GM10266 (cell line): ENCODE results near the gene CRACDL.
"Not testable (repeated sequence)": the region's sequence is repeated elsewhere in the genome, so short reads cannot be mapped to it uniquely, and the experiment has no call there.

Experiments used
- DNase-seq: peaks from one replicate; pipeline ENCODE4 v3.0.0; 2012; ENCODE audit errors: extremely low spot score
- TF ChIP-seq, protein P1 (sequence below): IDR thresholded peaks from 2 replicates; pipeline ENCODE4 v1.5.1; 2012; ENCODE audit warnings: mild to moderate bottlenecking, low read depth; ENCODE audit not compliant: control insufficient read depth, insufficient read depth; ENCODE audit errors: missing control alignments

Gene CRACDL

DNA sequence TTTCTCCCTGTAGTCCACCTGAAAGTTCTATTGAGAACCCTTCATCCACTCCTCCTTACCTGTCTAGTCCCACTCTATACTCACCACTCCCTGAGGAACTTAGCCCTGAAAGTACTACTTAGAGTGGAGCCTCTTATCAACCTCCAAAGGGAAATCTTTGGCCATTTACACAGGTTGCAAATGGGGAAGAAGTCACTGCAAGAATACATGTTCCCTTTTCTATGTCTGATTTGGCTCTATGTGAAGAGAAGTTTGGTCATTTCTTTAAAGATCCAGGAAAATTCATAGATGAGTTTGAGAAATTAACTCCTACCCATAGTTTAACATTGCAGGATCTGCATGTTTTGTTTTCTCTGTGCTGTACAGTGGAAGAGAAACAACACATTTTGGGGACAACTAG, 182.2 kb downstream of the CRACDL start:
- no peak for DNase-seq
- TF ChIP-seq, protein P1, sequence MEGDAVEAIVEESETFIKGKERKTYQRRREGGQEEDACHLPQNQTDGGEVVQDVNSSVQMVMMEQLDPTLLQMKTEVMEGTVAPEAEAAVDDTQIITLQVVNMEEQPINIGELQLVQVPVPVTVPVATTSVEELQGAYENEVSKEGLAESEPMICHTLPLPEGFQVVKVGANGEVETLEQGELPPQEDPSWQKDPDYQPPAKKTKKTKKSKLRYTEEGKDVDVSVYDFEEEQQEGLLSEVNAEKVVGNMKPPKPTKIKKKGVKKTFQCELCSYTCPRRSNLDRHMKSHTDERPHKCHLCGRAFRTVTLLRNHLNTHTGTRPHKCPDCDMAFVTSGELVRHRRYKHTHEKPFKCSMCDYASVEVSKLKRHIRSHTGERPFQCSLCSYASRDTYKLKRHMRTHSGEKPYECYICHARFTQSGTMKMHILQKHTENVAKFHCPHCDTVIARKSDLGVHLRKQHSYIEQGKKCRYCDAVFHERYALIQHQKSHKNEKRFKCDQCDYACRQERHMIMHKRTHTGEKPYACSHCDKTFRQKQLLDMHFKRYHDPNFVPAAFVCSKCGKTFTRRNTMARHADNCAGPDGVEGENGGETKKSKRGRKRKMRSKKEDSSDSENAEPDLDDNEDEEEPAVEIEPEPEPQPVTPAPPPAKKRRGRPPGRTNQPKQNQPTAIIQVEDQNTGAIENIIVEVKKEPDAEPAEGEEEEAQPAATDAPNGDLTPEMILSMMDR, result no peak

DNA sequence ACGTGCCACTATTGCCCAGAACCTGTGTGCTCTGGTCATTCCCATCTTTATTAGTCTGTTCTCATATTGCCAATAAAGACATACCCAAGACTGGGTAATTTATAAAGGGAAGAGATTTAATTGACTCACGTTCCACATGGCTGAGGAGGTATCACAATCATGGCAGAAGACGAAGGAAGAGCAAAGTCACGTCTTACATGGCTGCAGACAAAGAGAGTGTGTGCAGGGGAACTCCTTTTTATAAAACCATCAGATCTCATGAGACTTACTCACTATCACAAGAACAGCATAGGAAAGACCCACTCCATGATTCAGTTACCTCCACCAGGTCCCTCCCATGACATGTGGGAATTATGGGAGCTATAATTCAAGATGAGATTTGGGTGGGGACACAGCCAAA, 183.3 kb downstream of the CRACDL start:
- DNase-seq, result not testable (repeated sequence)

DNA sequence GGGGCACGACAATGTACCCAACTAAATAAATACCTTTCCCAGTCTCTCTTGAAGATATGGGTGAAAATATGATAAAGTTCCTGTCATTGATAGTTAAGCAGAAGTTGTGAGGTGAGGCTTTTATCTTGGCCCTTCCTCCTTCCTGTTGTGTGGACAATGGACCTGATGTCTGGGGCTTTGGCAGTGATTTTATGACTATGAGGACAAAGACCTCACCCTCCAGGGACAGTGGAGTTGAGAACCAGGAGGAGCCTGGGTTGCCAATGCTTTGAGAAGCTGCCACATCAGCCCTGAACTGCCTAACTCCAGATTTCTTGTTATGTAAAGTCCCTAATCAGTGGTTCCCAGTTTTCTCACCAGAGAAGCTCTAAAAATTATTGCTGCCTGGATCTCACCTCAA, 184.3 kb downstream of the CRACDL start:
- no peak for DNase-seq
- TF ChIP-seq, protein P1, result no peak

DNA sequence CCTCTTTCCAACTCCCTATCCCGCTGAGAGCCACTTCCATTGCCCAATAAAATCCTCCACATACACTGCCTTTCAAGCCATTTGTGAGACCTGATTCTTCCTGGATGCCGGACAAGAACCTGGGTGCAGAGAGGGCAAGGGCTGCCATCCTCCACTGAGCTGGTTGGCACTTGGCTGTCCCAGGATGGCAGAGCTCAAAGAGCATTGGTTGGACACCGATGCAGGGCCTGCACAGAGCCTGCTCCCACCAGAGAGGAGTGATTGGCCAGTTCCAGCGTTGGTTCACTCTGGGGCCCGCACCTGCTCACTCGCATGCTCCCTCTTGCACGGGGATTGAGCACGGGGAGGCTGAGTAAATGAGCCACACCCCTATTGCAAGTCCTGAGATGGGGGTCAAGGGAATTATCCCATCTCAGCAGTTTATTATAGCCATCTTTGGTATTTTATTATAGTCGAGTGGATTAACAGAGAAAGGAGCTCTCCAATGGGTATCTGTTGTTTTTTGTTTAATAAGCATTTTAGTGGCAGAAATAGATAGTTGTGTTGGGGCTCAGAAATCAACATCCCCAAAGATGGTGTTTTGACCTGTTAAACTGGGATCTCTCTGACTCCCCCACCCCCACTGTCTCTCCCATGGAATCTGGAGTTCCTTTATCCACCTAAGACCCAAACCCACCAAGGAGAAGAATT, 185.3 kb downstream of the CRACDL start:
- TF ChIP-seq, protein P1, result no peak
- DNase-seq, result no peak

DNA sequence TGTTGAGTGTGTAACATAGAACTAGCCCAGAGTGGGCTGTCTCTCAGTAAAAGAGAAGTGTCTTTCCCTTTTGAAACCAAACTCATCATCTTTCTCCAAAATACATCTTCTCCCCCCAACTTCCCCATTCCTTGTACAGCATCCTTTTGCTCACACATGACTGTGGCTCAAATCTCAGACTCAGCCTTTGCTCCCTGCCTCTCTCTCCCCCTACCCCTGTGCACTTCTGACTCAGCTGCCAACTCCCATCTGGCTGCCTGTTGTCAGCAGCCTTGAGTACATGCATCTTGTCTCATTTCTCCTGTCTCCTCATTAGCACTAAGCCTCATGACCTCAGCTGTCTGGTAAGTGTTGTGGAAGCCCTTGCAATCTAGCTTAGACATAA, 187.0 kb downstream of the CRACDL start:
- no peak for DNase-seq
- TF ChIP-seq, protein P1, result no peak

DNA sequence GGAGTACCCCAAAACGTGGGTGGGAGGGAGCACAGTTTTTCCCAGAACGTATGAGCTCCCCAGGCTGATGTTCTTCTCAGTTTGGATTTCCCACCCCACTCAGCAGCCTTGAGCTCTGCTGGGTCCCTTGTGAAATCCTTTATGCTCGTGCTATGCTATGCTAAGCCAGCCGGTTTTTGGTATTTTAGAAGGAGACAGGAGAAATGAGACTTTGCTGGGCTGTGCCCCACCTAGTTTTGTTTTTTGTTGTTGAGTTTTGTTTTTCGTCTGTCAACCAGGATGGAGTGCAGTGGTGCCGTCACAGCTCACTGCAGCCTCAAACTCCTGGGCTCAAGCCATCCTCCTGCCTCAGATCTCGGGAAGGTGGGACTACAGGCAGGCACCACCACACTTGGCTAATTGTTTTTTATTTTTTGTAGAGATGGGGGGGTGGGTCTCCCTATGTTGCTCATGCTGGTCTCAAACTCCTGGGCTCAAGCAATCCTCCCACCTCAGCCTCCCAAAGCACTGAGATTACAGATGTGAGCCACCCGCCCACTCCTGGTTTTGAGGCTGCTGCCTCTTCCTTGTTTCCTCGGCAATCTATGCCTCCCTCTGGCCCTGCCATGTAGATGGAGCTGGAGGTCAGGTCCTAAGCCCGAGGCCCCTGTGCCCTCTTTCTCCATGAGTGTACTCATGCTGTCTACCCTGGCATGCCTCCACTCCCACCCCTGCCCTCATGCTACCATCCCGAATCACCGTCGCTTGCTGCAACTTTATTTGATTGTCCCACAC, 187.5 kb downstream of the CRACDL start:
- no peak for DNase-seq
- TF ChIP-seq, protein P1, result no peak

DNA sequence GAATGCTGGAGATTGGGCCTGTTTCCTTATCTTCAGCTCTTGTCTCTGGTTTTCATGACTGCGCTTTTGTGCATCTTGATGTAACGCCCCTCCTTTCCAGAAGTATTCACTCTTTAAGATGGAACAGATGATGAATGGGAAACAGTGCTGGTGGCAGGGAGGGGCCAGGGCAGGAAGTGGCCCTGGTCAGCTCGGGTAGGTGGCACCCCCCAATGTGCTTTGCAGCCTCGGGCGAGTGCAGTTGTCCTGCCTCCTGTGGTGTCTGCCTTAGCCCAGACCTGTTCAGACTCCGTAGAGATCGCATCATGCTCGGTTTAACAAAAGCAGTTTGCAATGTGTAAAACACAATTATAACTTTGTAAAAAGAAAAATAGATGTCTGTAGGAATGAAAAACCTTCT, 188.1 kb downstream of the CRACDL start:
- TF ChIP-seq, protein P1, result no peak
- no peak for DNase-seq

DNA sequence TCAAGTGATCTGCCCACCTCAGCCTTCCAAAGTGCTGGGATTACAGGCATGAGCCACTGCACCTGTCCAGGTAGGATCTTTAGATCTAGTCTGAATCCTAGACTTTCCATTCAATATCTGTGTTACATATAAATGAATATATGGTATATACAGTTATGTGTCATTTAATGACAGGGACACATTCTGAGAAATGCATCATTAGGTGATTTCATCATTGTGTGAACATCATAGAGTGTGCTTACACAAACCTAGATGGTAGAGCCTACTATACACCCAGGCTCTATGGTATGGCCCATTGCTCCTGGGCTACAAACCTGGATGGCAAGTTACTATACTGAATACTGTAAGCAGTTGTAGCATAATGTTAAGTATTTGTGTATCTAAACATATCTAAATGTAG, 189.6 kb downstream of the CRACDL start:
- no peak for DNase-seq
- TF ChIP-seq, protein P1, result no peak
